ENCODE results near the gene ZNRF2. TPM values are rescaled to one million over a fixed set of nuclear protein-coding genes. Genes with fewer than 3 reads are reported as not detected.
A peak's percentile ranks its signal among the peaks of the same experiment; 100 is the strongest.

Gene ZNRF2
- polyA plus RNA-seq, 1 donor (not counting 4 experiments of a cell fraction or from before 2014, with no cell fraction given): 7.0 TPM

GRCh38 chr7:30315589-30315988, 31.2 kb downstream of the ZNRF2 start:
- FAIRE-seq: no peak
- dilution Hi-C loops (cut with MboI; ENCODE audit: extremely low pct_ligation_motif_present, low sequenced_read_pairs): no loop called here

GRCh38 chr7:30320392-30320791, 36.0 kb downstream of the ZNRF2 start:
- Histone ChIP-seq H3K4me3 (ENCODE audit: control insufficient read depth in 2 of 3, extremely low read depth in 1 of 3, insufficient read depth in 2 of 3, low read depth in 1 of 3, low read length in 3 of 3) (peak overlapping the region in 1 of 3 experiments; percentile 20), H3K4me2 (ENCODE audit: control insufficient read depth, extremely low read depth, insufficient read depth, low read depth, low read length) (peak overlapping the region; percentile 80), H3K36me3 (ENCODE audit: control insufficient read depth in 2 of 2, extremely low read depth in 1 of 2, insufficient read depth in 2 of 2, low read length in 2 of 2) (no peaks in the 10 kb centered on the region), H3K9me1 (ENCODE audit: control insufficient read depth, extremely low read depth, insufficient read depth, low read length) (no peaks in the 10 kb centered on the region), H3K9me3 (ENCODE audit: control insufficient read depth, low read depth, low read length) (no peaks in the 10 kb centered on the region), H4K20me1 (ENCODE audit: control insufficient read depth, extremely low read depth, insufficient read depth, low read length) (no peaks in the 10 kb centered on the region), H2AFZ (ENCODE audit: control insufficient read depth, low read length) (no peak overlapping the region), H3K4me1 (ENCODE audit: control insufficient read depth, extremely low read depth, insufficient read depth, low read length) (peaks cover 55% of the 10 kb centered on the region), H3K27me3 (ENCODE audit: control insufficient read depth, extremely low read depth, insufficient read depth, low read length) (no peaks in the 10 kb centered on the region), H3K27ac (ENCODE audit: control insufficient read depth, insufficient read depth, low read length) (peak overlapping the region; percentile 75), H3K9ac (ENCODE audit: control insufficient read depth, extremely low read depth, insufficient read depth, low read length) (no peak overlapping the region), H3K79me2 (ENCODE audit: control insufficient read depth, insufficient read depth, low read length) (peaks cover 52% of the 10 kb centered on the region)
- FAIRE-seq (no peak), DNase-seq (ENCODE audit: low read depth, low spot score) (no peak)
- dilution Hi-C loops (cut with MboI; ENCODE audit: extremely low pct_ligation_motif_present, low sequenced_read_pairs): no loop called here
- TF ChIP-seq EZH2 (IDR thresholded peaks at IDR 0.05; ENCODE audit: low read length) (no peak), CTCF (optimal IDR thresholded peaks at IDR 0.05 in 1 of 3, IDR thresholded peaks at IDR 0.05 in 1 of 3, conservative IDR thresholded peaks at IDR 0.05 in 1 of 3; ENCODE audit: extremely low read depth in 1 of 3, insufficient read depth in 2 of 3, low read length in 3 of 3) (no peak)

More at GRCh38 chr7:30315589-30315988, 31.2 kb downstream of the ZNRF2 start:
- Histone ChIP-seq H4K20me1 (ENCODE audit: control insufficient read depth, extremely low read depth, insufficient read depth, low read length) (no peaks in the 10 kb centered on the region), H3K36me3 (ENCODE audit: control insufficient read depth in 2 of 2, extremely low read depth in 1 of 2, insufficient read depth in 2 of 2, low read length in 2 of 2) (no peaks in the 10 kb centered on the region), H2AFZ (ENCODE audit: control insufficient read depth, low read length) (no peak overlapping the region), H3K79me2 (ENCODE audit: control insufficient read depth, insufficient read depth, low read length) (peaks cover 62% of the 10 kb centered on the region), H3K9me3 (ENCODE audit: control insufficient read depth, low read depth, low read length) (no peaks in the 10 kb centered on the region), H3K4me1 (ENCODE audit: control insufficient read depth, extremely low read depth, insufficient read depth, low read length) (peaks cover 40% of the 10 kb centered on the region), H3K4me2 (ENCODE audit: control insufficient read depth, extremely low read depth, insufficient read depth, low read depth, low read length) (peak overlapping the region; percentile 11), H3K4me3 (ENCODE audit: control insufficient read depth in 2 of 3, extremely low read depth in 1 of 3, insufficient read depth in 2 of 3, low read depth in 1 of 3, low read length in 3 of 3) (no peak overlapping the region), H3K27ac (ENCODE audit: control insufficient read depth, insufficient read depth, low read length) (no peak overlapping the region), H3K9me1 (ENCODE audit: control insufficient read depth, extremely low read depth, insufficient read depth, low read length) (no peaks in the 10 kb centered on the region), H3K9ac (ENCODE audit: control insufficient read depth, extremely low read depth, insufficient read depth, low read length) (no peak overlapping the region), H3K27me3 (ENCODE audit: control insufficient read depth, extremely low read depth, insufficient read depth, low read length) (no peaks in the 10 kb centered on the region)
- DNase-seq (ENCODE audit: low read depth, low spot score): no peak
- no peak for TF ChIP-seq CTCF (optimal IDR thresholded peaks at IDR 0.05 in 1 of 3, IDR thresholded peaks at IDR 0.05 in 1 of 3, conservative IDR thresholded peaks at IDR 0.05 in 1 of 3; ENCODE audit: extremely low read depth in 1 of 3, insufficient read depth in 2 of 3, low read length in 3 of 3)
- no peak for TF ChIP-seq EZH2 (IDR thresholded peaks at IDR 0.05; ENCODE audit: low read length)
